ENCODE results near the gene SERTAD3. TPM values are rescaled to one million over a fixed set of nuclear protein-coding genes. Genes with fewer than 3 reads are reported as not detected.
A peak's percentile ranks its signal among the peaks of the same experiment; 100 is the strongest.

Gene SERTAD3
- total and polyA plus RNA-seq, 10 of the 15 experiments (the other 5 are each of a cell fraction or from before 2014, with no cell fraction given) = 4.2 to 22.4 (median 13.7) TPM

- TF ChIP-seq BCLAF1 (IDR thresholded peaks at IDR 0.05) = no peak
- no peak for TF ChIP-seq CTCF (IDR thresholded peaks at IDR 0.05 in 2 of 3, conservative IDR thresholded peaks at IDR 0.05 in 1 of 3; ENCODE audit: control insufficient read depth in 2 of 3, extremely low read depth in 1 of 3, insufficient read depth in 1 of 3, low read depth in 3 of 3, low read length in 3 of 3)
- TF ChIP-seq IRF4 (IDR thresholded peaks at IDR 0.05; ENCODE audit: low read depth, low read length) = no peak
- no peak for TF ChIP-seq POU2F2 (IDR thresholded peaks at IDR 0.05; ENCODE audit: borderline replicate concordance, low read depth, low read length)
- no peak for TF ChIP-seq PBX3 (IDR thresholded peaks at IDR 0.05; ENCODE audit: insufficient replicate concordance, low read depth, low read length)
- no peak for TF ChIP-seq YBX1 (IDR thresholded peaks at IDR 0.05)
- TF ChIP-seq BRCA1 (IDR thresholded peaks at IDR 0.05; ENCODE audit: low read depth, low read length) = no peak
- no peak for TF ChIP-seq ZNF274 (IDR thresholded peaks at IDR 0.05; ENCODE audit: insufficient read depth, insufficient read length)
- no peak for TF ChIP-seq EZH2 (IDR thresholded peaks at IDR 0.05; ENCODE audit: borderline replicate concordance, control insufficient read depth, low read depth, low read length)
- TF ChIP-seq HSF1 (IDR thresholded peaks at IDR 0.05; ENCODE audit: low read depth, low read length) = no peak
- TF ChIP-seq RELB (IDR thresholded peaks at IDR 0.05; ENCODE audit: low read depth) = peak; percentile 37; the same call in 1 of the 2 replicates
- TF ChIP-seq PAX8 (IDR thresholded peaks at IDR 0.05) = no peak
- no peak for TF ChIP-seq SRF (IDR thresholded peaks at IDR 0.05; ENCODE audit: low read depth in 2 of 2, low read length in 2 of 2)
- TF ChIP-seq ZNF207 (IDR thresholded peaks at IDR 0.05; ENCODE audit: borderline replicate concordance) = no peak
- TF ChIP-seq SMAD1 (IDR thresholded peaks at IDR 0.05; ENCODE audit: low read depth, partially characterized antibody) = no peak
- TF ChIP-seq RCOR1 (conservative IDR thresholded peaks at IDR 0.05; ENCODE audit: low read depth, low read length) = no peak
- no peak for TF ChIP-seq ASH2L (IDR thresholded peaks at IDR 0.05; ENCODE audit: borderline replicate concordance, low read depth)
- TF ChIP-seq MYC (IDR thresholded peaks at IDR 0.05; ENCODE audit: insufficient read depth, insufficient read length, insufficient replicate concordance, low read length, severe bottlenecking) = no peak
Observed at GRCh38 chr19:40416918-40417642, 27.1 kb downstream of the SERTAD3 start (continued).

Measured in GM12878 (cell line).